Upper lobe of left lung (tissue), 4 donors: ENCODE data around the gene SHC1.

Experiments used
- CTCF ChIP-seq, 6 experiments: fragments of 450-650 bp in 4 of 6; fragments of 200-600 bp in 2 of 6; sonication (generic) in 2 of 6; IDR thresholded peaks; one replicate each; pipeline ENCODE4 v1.5.1; 2016 to 2019; ENCODE audit warnings: antibody characterized with exemption in 6 of 6
- EP300 ChIP-seq, 4 donors: sonication (generic); formaldehyde crosslinking; IDR thresholded peaks; one replicate each; pipeline ENCODE4 v1.5.1; 2017; ENCODE audit warnings: antibody characterized with exemption in 4 of 4, control low read depth in 2 of 4
- POLR2A ChIP-seq, 4 donors: fragments of 450-650 bp; IDR thresholded peaks; one replicate each; pipeline ENCODE4 v1.5.1; 2016 to 2017; ENCODE audit warnings: antibody characterized with exemption in 4 of 4, mild to moderate bottlenecking in 2 of 4
- POLR2AphosphoS5 ChIP-seq, 2 donors: sonication (generic); formaldehyde crosslinking; IDR thresholded peaks; one replicate each; pipeline ENCODE4 v1.5.1; 2017; ENCODE audit warnings: antibody characterized with exemption in 2 of 2

GRCh38 chr1:154959426-154959780, 11.1 kb downstream of the SHC1 start:
- no peak for TF ChIP-seq CTCF (IDR thresholded peaks at IDR 0.05)
- TF ChIP-seq POLR2A (IDR thresholded peaks at IDR 0.05), result no peak
- TF ChIP-seq EP300 (IDR thresholded peaks at IDR 0.05), result no peak
- no peak for TF ChIP-seq POLR2AphosphoS5 (IDR thresholded peaks at IDR 0.05)
